B cell (primary cell): Measurements from ENCODE around the gene IL11. TPM values are rescaled to one million over a fixed set of nuclear protein-coding genes. Genes with fewer than 3 reads are reported as not detected.

Experiments used
- ATAC-seq: fragments of 200-7000 bp; cut with Tn5 transposase; one replicate; pipeline ENCODE4 v1.10.0; 2021; ENCODE audit warnings: low read depth, mild to moderate bottlenecking, moderate number of reproducible peaks, moderate library complexity
- CTCF ChIA-PET: fragments of 350-600 bp; sonication (Branson Sonifier 250); formaldehyde crosslinking; loops from one replicate; lab custom pipeline; 2021; ENCODE audit warnings: antibody characterized with exemption, inconsistent platforms; lab: Charles Lee
- POLR2A ChIA-PET: fragments of 350-600 bp; sonication (Branson Sonifier 250); formaldehyde crosslinking; loops from one replicate; lab custom pipeline; 2021; ENCODE audit warnings: antibody characterized with exemption; lab: Charles Lee
- DNase-seq: peaks from one replicate; pipeline ENCODE4 v3.0.0; 2013
- H2AFZ ChIP-seq: 2 replicates; pipeline ENCODE4 v1.6.1; 2012; ENCODE audit warnings: mild to moderate bottlenecking, low read depth, low read length; ENCODE audit not compliant: insufficient read depth, poor library complexity, severe bottlenecking
- H3K27ac ChIP-seq, 2 donors: 1 replicate in 1 of 2; 2 replicates in 1 of 2; pipeline ENCODE4 v1.5.1; 2012 to 2013; ENCODE audit warnings: low read length in 2 of 2, mild to moderate bottlenecking in 2 of 2, moderate library complexity in 1 of 2
- H3K27me3 ChIP-seq, 4 experiments: fragments of 200-600 bp in 1 of 4; sonication (generic) in 1 of 4; replicated peaks in 1 of 4; 1 replicate in 2 of 4; 2 replicates in 2 of 4; pipeline versions ENCODE4 v1.6.1 to v1.7.0; 2013 to 2016; ENCODE audit warnings: low read length in 3 of 4, mild to moderate bottlenecking in 2 of 4, mixed read lengths in 1 of 4, moderate library complexity in 1 of 4; ENCODE audit not compliant: insufficient read depth in 4 of 4, control insufficient read depth in 3 of 4; ENCODE audit errors: control extremely low read depth in 1 of 4
- H3K36me3 ChIP-seq, 2 experiments: replicated peaks in 1 of 2; 1 replicate in 1 of 2; 2 replicates in 1 of 2; pipeline versions ENCODE4 v1.6.1 to v1.7.1; 2013; ENCODE audit warnings: low read length in 1 of 2; ENCODE audit not compliant: insufficient read depth in 2 of 2, control insufficient read depth in 1 of 2; ENCODE audit errors: control extremely low read depth in 1 of 2, extremely low read depth in 1 of 2
- H3K4me1 ChIP-seq, 2 donors: fragments of 200-600 bp in 1 of 2; sonication (generic) in 1 of 2; 1 replicate in 1 of 2; 2 replicates in 1 of 2; pipeline versions ENCODE4 v1.5.1 to v1.6.1; 2013 to 2017; ENCODE audit warnings: low read length in 2 of 2; ENCODE audit not compliant: control insufficient read depth in 2 of 2, insufficient read depth in 2 of 2
- H3K4me2 ChIP-seq: replicated peaks from 2 replicates; pipeline ENCODE3; 2012; ENCODE audit warnings: mild to moderate bottlenecking, low read depth, low read length; ENCODE audit not compliant: poor library complexity, severe bottlenecking
- H3K4me3 ChIP-seq, 5 experiments: fragments of 200-600 bp in 1 of 5; sonication (generic) in 1 of 5; 1 replicate in 3 of 5; 2 replicates in 2 of 5; pipeline versions ENCODE4 v1.5.1 to v1.7.0; 2011 to 2016; ENCODE audit warnings: low read length in 4 of 5, mild to moderate bottlenecking in 4 of 5, low read depth in 2 of 5, control low read depth in 1 of 5, moderate library complexity in 1 of 5; ENCODE audit not compliant: insufficient read depth in 1 of 5; ENCODE audit errors: control extremely low read depth in 1 of 5, extremely low read depth in 1 of 5
- H3K79me2 ChIP-seq: fragments of 200-600 bp; sonication (generic); one replicate; pipeline ENCODE4 v1.6.0; 2016; ENCODE audit warnings: low read length; ENCODE audit not compliant: control insufficient read depth, insufficient read depth
- H3K9ac ChIP-seq: fragments of 200-600 bp; sonication (generic); 2 replicates; pipeline ENCODE4 v1.6.1; 2017; ENCODE audit warnings: mild to moderate bottlenecking, low read length, moderate library complexity
- H3K9me3 ChIP-seq, 3 donors: one replicate each; pipeline versions ENCODE4 v1.6.1 to v1.7.1; 2013; ENCODE audit warnings: low read length in 2 of 3; ENCODE audit not compliant: control insufficient read depth in 2 of 3, insufficient read depth in 1 of 3; ENCODE audit errors: control extremely low read depth in 1 of 3
- H4K20me1 ChIP-seq: 2 replicates; pipeline ENCODE4 v1.6.0; 2012; ENCODE audit warnings: mild to moderate bottlenecking, low read length; ENCODE audit not compliant: insufficient read depth, control insufficient read depth, poor library complexity, severe bottlenecking
- H3K27ac Mint-ChIP-seq: one replicate; pipeline ENCODE4 v1.8.0; 2021; ENCODE audit warnings: mixed read lengths
- H3K27me3 Mint-ChIP-seq: one replicate; pipeline ENCODE4 v1.8.0; 2021; ENCODE audit warnings: mixed read lengths
- H3K4me1 Mint-ChIP-seq: one replicate; pipeline ENCODE4 v1.8.0; 2021; ENCODE audit warnings: mixed read lengths
- H3K4me3 Mint-ChIP-seq: one replicate; pipeline ENCODE4 v1.8.0; 2021; ENCODE audit warnings: mixed read lengths
- H3K9me3 Mint-ChIP-seq: one replicate; pipeline ENCODE4 v1.8.0; 2022; ENCODE audit warnings: mixed read lengths; ENCODE audit not compliant: insufficient read depth
- CTCF ChIP-seq: fragments of 200-600 bp; IDR thresholded peaks from one replicate; pipeline ENCODE4 v1.8.0; 2022; ENCODE audit warnings: antibody characterized with exemption, mild to moderate bottlenecking
- EZH2 ChIP-seq: IDR thresholded peaks from 2 replicates; pipeline ENCODE4 v1.6.1; 2012; ENCODE audit warnings: borderline replicate concordance, low read depth, mild to moderate bottlenecking, moderate library complexity, low read length; ENCODE audit not compliant: insufficient read depth, poor library complexity, severe bottlenecking
- WGBS: methylation state at CpG from one replicate; pipeline ENCODE4 v1.1.5; 2013; ENCODE audit warnings: missing lambda C conversion rate; ENCODE audit not compliant: insufficient coverage; 5-methylcytosine and 5-hydroxymethylcytosine counted together
- intact Hi-C: fragments of 100-400 bp; cut with micrococcal nuclease; formaldehyde crosslinking; loops from one replicate; pipeline ENCODE4 v1.10.0; 2022
- polyA plus RNA-seq: library from polyadenylated mRNA; depleted of rRNA; stranded (reverse); fragments of >200 nt; gene quantifications from 2 replicates; pipeline ENCODE4 v1.2.3, GENCODE V29; 2012
- total RNA-seq, 2 donors: library from RNA; stranded (reverse); fragments of 120-200 nt in 1 of 2; gene quantifications; 1 replicate in 1 of 2; 2 replicates in 1 of 2; pipeline versions ENCODE4 v1.2.3 to v1.2.4, GENCODE V29; 2013 to 2022

The IL11 gene
- total and polyA plus RNA-seq, 2 donors (not counting 1 experiment from before 2014, with no cell fraction given) = not detected

GRCh38 chr19:55353356-55353802, 16.9 kb downstream of the IL11 start:
- DNase-seq (peak; percentile 41), ATAC-seq (no peak)
- Mint-ChIP-seq H3K4me3 (peak overlapping the region; percentile 82), H3K27ac (no peak overlapping the region), H3K27me3 (peaks cover 44% of the 10 kb centered on the region), H3K9me3 (no peaks in the 10 kb centered on the region), H3K4me1 (peaks cover 23% of the 10 kb centered on the region)
- ChIA-PET CTCF (interaction anchor here (0.9 kb wide), 1 partner anchor 212 kb away, joined by 4 read pairs; no protein-coding TSS in a partner anchor), POLR2A (no interaction called here)
- intact Hi-C loops = no loop called here
- Histone ChIP-seq H3K4me1 (peaks cover 23 to 29% of the 10 kb centered on the region in 2 donors), H3K79me2 (no peaks in the 10 kb centered on the region), H3K4me3 (peak overlapping the region; percentile 27 to 51 (median 33)), H3K27me3 (peaks cover 0 to 60% (median 24%) of the 10 kb centered on the region in 4 experiments), H2AFZ (peak overlapping the region; percentile 73), H3K4me2 (peak overlapping the region; percentile 79), H3K9ac (peak overlapping the region; percentile 45), H3K36me3 (no peaks in the 10 kb centered on the region), H4K20me1 (no peaks in the 10 kb centered on the region), H3K9me3 (peaks cover 0 to 18% (median 0%) of the 10 kb centered on the region in 3 donors), H3K27ac (no peak overlapping the region)
- TF ChIP-seq EZH2 (no peak), CTCF (no peak)
- 9% methylated on average over 18 of the region's 24 CpGs for WGBS

- ChIA-PET POLR2A (no interaction called here), CTCF (no interaction called here)
- H3K4me3 Mint-ChIP-seq = peak overlapping the region; percentile 82
- Histone ChIP-seq H3K79me2 (no peaks in the 10 kb centered on the region), H3K27me3 (peaks cover 0 to 60% (median 24%) of the 10 kb centered on the region in 4 experiments), H3K4me2 (peak overlapping the region; percentile 79), H4K20me1 (no peaks in the 10 kb centered on the region), H3K9me3 (peaks cover 0 to 18% (median 0%) of the 10 kb centered on the region in 3 donors), H3K27ac (no peak overlapping the region), H3K4me3 (no peak overlapping the region), H2AFZ (no peak overlapping the region), H3K4me1 (peaks cover 23 to 29% of the 10 kb centered on the region in 2 donors), H3K9ac (no peak overlapping the region), H3K36me3 (no peaks in the 10 kb centered on the region)
- intact Hi-C loops = no loop called here
- no peak for ATAC-seq
- H3K27ac Mint-ChIP-seq = no peak overlapping the region
- H3K9me3 Mint-ChIP-seq = no peaks in the 10 kb centered on the region
- DNase-seq = no peak
- H3K4me1 Mint-ChIP-seq = peaks cover 23% of the 10 kb centered on the region
- 76% methylated on average over 25 of the region's 25 CpGs for WGBS
- peaks cover 44% of the 10 kb centered on the region for H3K27me3 Mint-ChIP-seq
- TF ChIP-seq EZH2 (no peak), CTCF (no peak)
Measured at GRCh38 chr19:55352549-55353145, 17.6 kb downstream of the IL11 start.
